ENCODE measurements around the gene LHPP. TPM values are rescaled to one million over a fixed set of nuclear protein-coding genes. Genes with fewer than 3 reads are reported as not detected.
A peak's percentile ranks its signal among the peaks of the same experiment; 100 is the strongest.

Gene LHPP
- total and polyA plus RNA-seq, 3 donors from 2014 or later, result 34.2 to 46.0 (median 45.0) TPM

DNA sequence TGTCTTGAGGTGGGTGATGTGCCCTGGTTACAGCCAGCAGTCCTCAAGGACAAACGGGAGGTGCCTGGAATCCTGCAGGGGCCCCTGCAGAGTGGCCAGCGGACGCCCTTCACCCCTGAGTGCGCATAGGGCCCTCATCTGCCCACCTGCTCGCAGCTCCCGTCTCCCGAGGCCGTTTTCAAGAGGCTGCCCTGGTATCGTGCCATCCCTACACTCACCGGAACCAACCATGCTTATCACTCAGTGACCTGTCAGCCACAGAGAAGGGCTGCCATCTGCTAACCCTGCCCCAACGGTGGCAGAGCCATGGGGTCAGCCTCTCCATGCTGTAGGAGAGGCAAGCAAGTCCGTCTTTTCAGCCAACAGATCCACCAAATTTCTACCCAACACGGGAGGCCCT lies 160.5 kb downstream of the LHPP start:
- no peak for DNase-seq
- WGBS, 2 donors, result 67 to 91% methylated on average over 10 to 12 of the region's 13 CpGs
- Histone ChIP-seq H3K27ac (peak overlapping the region in 1 of 2 donors; percentile 36), H3K9me3 (no peaks in the 10 kb centered on the region), H3K4me3 (no peak overlapping the region), H3K4me1 (peaks cover 49% of the 10 kb centered on the region), H3K36me3 (ENCODE audit: low read depth, missing control alignments) (no peaks in the 10 kb centered on the region), H3K27me3 (no peaks in the 10 kb centered on the region)
- TF ChIP-seq, protein P1, sequence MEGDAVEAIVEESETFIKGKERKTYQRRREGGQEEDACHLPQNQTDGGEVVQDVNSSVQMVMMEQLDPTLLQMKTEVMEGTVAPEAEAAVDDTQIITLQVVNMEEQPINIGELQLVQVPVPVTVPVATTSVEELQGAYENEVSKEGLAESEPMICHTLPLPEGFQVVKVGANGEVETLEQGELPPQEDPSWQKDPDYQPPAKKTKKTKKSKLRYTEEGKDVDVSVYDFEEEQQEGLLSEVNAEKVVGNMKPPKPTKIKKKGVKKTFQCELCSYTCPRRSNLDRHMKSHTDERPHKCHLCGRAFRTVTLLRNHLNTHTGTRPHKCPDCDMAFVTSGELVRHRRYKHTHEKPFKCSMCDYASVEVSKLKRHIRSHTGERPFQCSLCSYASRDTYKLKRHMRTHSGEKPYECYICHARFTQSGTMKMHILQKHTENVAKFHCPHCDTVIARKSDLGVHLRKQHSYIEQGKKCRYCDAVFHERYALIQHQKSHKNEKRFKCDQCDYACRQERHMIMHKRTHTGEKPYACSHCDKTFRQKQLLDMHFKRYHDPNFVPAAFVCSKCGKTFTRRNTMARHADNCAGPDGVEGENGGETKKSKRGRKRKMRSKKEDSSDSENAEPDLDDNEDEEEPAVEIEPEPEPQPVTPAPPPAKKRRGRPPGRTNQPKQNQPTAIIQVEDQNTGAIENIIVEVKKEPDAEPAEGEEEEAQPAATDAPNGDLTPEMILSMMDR (IDR thresholded peaks at IDR 0.05), result no peak
- TF ChIP-seq POLR2A (IDR thresholded peaks at IDR 0.05), result no peak
- intact Hi-C loops (cut with DNase I; ENCODE audit: low total_unique reads), result loop anchor here (10.0 kb wide), 1 partner anchor 67 kb away; no protein-coding TSS in a partner anchor

DNA sequence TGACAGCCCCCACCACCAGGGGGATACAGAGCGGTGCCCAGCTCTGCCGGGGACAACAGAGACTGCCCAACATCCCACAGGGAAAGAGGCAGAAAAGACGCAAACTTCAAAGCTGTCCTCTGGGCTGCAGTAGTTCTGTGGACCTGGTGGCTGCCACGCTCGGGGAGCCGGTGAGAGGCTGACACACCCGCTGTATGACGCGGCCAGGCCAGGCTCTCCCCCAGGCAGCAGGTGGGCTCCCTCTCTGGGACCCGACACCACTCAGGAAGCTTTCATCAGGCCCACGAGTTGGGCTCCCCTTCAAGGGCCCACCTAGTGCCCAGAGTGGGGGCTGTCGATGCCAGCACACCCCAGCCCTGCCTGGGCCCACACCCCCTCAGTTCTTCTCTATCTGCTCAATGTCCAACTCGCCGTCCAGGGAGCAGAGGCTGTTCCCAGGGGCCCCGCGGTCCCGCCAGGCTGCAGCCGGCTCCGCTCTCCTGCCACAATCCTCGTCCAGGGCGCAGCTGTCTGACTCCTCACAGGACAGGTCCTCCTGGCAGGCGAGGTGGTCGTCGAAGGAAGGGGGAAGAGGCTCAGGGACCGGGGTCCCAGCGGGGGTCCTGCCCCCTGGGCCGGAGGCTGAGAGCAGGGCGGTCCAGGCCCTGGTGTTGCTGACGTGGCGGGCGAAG lies 161.4 kb downstream of the LHPP start:
- no peak overlapping the region for H3K4me3 ChIP-seq
- DNase-seq, result no peak
- no peak for TF ChIP-seq POLR2A (IDR thresholded peaks at IDR 0.05)
- TF ChIP-seq, protein P1 (IDR thresholded peaks at IDR 0.05), result no peak
- H3K4me1 ChIP-seq, result peaks cover 57% of the 10 kb centered on the region
- intact Hi-C loops (cut with DNase I; ENCODE audit: low total_unique reads), result loop anchor here (10.0 kb wide), 1 partner anchor 68 kb away; no protein-coding TSS in a partner anchor
- H3K9me3 ChIP-seq, result no peaks in the 10 kb centered on the region
- WGBS, 2 donors, result 91 to 93% methylated on average over 19 to 31 of the region's 31 CpGs
- H3K27ac ChIP-seq, result peak overlapping the region in 1 of 2 donors; percentile 36
- H3K36me3 ChIP-seq (ENCODE audit: low read depth, missing control alignments), result no peaks in the 10 kb centered on the region
- no peaks in the 10 kb centered on the region for H3K27me3 ChIP-seq

DNA sequence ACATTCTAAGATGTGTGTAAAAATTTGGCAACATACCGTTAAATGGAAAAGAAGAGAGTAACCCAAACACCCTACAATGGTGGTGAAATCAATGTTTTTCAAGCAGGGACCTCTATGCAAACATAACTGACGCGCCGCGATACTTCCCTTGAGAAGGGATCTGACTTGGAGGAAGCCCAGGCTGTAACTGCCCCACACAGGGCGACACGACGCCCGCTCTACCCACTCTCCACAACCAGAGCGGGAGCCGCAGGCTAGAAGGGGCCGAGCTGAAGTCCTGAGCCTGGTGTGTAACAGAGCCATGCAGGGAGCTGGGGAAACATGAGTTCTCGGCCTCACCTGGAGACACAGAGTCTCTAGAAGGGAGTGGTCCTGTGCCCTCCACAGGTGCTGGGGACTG lies 162.4 kb downstream of the LHPP start:
- intact Hi-C loops (cut with DNase I; ENCODE audit: low total_unique reads), result loop anchor here (10.0 kb wide), 1 partner anchor 69 kb away; no protein-coding TSS in a partner anchor
- no peak for DNase-seq

DNA sequence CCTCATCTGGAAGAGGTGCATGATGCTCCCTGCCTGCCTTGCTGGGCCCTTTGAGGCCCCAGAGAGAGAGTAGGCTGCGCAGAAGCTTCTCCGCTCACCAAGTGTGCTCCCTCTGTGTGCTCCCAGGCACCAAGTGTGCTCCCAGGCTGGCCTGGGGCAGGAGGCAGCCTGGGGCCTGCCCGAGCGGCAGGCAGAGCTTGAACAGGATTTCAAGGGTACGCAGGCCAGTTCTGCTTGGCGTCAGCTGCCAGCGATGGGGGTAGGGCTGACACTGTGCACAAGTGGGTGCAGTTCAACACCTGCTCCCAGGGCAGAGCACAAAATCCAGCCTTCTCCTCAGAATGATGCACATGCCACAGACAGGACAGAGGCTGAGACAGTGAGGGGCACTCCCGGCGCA lies 162.8 kb downstream of the LHPP start:
- Histone ChIP-seq H3K27ac (no peak overlapping the region), H3K4me3 (no peak overlapping the region), H3K9me3 (no peaks in the 10 kb centered on the region), H3K4me1 (peaks cover 65% of the 10 kb centered on the region), H3K27me3 (no peaks in the 10 kb centered on the region), H3K36me3 (ENCODE audit: low read depth, missing control alignments) (no peaks in the 10 kb centered on the region)
- 82 to 94% methylated on average over 4 to 7 of the region's 9 CpGs for WGBS, 2 donors
- intact Hi-C loops (cut with DNase I; ENCODE audit: low total_unique reads), result loop anchor here (10.0 kb wide), 1 partner anchor 70 kb away; no protein-coding TSS in a partner anchor
- no peak for DNase-seq
- TF ChIP-seq, protein P1 (IDR thresholded peaks at IDR 0.05), result no peak
- TF ChIP-seq POLR2A (IDR thresholded peaks at IDR 0.05), result no peak

More for the DNA sequence above, 162.4 kb downstream of the LHPP start:
- Histone ChIP-seq H3K27me3 (no peaks in the 10 kb centered on the region), H3K4me1 (peaks cover 65% of the 10 kb centered on the region), H3K36me3 (ENCODE audit: low read depth, missing control alignments) (no peaks in the 10 kb centered on the region), H3K4me3 (no peak overlapping the region), H3K27ac (no peak overlapping the region), H3K9me3 (no peaks in the 10 kb centered on the region)
- whole genome bisulfite sequencing, 2 donors, result 94 to 95% methylated on average over 11 to 13 of the region's 13 CpGs
- TF ChIP-seq, protein P1 (IDR thresholded peaks at IDR 0.05), result no peak
- no peak for TF ChIP-seq POLR2A (IDR thresholded peaks at IDR 0.05)
